HG02884 (cell line): ENCODE results near the gene TSPO2.

Experiments used
- ATAC-seq: cut with Tn5 transposase; IDR thresholded peaks from one replicate; pipeline ENCODE4 v1.9.1; 2021; ENCODE audit warnings: mild to moderate bottlenecking, moderate library complexity; ENCODE audit not compliant: unreplicated experiment

TSPO2 gene

DNA sequence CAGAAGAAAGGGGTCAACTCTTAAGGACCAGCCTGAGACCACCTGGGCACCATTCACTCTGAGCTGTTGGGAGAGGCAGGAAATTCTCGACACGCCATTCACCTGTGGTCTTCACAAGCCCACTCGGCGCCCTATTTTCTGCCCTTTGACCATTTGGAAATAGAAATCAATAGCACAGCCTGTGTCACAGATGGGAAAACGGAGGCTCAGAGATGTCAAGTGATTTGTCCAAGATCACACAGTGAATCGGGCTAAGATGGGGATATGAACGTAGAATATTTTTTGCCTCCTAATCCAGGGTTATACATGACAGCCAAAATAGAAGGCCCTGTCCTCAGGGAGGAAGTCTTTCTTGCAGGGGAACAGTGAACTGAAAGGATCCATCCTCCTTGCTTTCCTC lies 7.7 kb downstream of the TSPO2 start:
- no peak for ATAC-seq

DNA sequence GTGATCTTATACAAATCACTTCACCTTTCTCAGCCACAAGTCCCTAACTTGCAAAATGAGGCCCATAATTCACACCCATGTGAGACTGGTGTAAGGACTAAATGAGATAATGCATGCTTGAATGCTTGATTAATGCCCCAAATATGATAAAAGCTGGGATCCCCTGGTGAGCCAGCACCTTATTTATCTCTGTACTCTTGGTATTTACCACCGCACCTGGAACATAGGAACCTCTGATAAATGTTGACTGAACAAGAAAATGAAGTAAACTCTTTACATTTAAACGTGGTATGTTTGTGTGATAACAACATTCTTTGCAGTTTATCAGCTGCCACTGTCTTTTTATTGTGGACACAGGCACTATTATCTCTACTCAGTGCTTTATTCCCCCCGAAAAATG lies 8.3 kb downstream of the TSPO2 start:
- no peak for ATAC-seq

DNA sequence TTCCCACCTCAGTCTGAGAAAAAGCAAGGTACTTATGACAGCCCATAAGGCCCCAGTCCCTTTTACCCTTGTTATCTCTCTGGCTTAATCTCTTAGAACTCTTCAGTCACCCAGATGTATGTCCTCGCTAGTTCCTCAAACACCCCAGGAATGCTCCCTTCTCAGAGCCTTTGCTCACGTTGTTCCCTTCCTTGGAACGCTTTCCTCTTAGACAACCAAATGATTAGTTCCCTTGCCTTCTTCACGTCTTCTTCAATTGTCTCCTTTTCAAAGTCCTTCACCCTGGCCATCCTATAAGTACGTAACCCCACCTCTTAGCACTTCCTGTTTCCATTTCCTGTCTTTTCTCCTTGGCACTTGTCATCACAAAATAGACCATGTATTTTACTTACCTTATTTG lies 9.6 kb downstream of the TSPO2 start:
- ATAC-seq, result no peak

DNA sequence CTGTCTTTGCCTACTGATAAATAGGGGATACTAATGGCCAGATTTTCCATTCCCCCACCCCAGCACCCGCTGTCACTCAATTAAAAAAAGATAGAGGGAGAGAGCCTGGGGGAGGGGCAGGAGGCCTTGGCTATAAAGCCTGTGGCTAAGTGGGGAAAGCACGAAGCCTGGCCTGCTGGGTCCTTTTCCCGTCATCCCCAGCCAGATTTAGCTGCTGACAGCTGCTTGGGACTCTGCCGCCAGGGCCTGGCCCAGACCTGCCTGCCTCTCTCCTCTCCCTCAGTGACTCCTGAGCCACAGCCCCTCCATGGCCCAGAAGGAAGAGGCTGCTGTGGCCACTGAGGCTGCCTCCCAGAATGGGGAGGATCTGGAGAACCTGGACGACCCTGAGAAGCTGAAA lies 10.8 kb downstream of the TSPO2 start, which contains the start of gene APOBEC2:
Gene APOBEC2, plus strand, starts transcription at position 162 of the 400 bp plus-strand sequence. Its CDS starts 146 bp downstream, at position 308.
- no peak for ATAC-seq

DNA sequence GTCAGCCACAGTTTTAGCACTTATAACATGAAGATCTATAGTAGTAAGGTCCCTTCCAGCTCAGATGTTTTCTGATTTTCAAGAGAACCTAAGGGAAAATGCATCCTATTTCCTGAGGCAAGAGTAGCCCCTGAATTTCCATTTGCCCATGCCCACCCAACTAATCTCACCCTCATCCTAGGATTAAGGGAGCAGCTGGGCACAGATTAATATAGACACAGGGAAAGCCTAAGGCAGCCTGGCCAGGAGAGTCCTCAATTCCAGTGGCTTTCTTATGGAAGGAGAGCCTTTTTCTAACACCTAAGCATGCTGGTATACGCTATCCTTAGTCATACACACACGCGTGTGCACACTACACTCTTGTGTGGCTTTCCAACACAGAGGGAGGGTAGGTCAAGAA lies 12.2 kb downstream of the TSPO2 start:
- no peak for ATAC-seq

DNA sequence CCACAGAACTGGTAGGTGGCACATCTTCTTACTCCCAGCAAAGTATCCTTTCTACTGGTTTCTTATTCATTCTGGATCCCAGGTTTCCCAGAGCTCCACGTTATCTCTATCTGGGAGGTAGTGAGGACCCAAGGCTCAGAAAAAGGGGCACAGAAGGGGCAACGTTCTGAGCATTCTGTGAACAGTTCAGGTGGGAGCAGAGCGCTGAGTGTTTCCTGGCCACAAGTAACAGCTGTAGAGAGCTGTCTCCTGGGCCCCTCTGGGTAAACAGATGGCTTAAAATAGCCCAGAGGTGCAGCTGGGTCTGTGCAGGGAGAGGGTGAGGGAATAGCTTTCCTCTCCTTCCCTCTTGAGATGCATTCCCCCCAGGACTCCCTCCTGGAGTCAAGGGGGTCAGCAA lies 12.9 kb downstream of the TSPO2 start:
- ATAC-seq, result no peak

DNA sequence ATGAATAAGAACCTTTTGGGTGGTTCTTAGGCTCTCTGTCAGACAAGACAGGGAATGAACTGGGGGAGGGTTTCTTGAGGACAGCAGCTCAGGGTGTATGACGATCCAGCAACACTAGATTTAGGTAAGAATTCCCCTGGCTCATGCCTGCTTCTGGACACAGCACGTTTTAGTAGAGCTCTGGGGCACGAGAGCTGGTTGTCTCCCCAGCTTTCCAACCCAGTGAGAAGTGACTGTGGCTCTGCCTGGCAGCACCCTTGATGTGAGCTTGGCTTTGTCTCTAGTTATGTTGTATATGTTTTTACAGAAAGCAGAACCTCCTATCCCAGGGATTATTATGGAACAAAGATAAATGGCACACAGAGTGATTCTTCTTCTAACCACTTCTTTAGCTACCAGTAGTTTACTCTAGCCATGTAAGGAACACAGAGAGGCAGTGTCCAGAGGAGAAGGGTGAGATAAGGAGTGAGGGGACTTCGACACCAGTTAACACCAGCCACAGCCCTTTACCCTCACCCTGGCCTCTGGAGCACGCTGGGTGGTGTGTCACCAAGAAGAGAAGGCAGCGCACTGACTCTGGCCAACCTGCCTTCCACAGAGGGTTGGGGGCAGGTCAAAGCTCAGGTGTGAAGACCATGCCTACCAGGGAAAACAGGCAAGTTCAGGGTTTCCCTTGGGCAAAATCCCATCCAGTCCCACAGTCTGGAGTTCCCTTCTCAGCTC lies 14.7 kb downstream of the TSPO2 start:
- ATAC-seq, result no peak

DNA sequence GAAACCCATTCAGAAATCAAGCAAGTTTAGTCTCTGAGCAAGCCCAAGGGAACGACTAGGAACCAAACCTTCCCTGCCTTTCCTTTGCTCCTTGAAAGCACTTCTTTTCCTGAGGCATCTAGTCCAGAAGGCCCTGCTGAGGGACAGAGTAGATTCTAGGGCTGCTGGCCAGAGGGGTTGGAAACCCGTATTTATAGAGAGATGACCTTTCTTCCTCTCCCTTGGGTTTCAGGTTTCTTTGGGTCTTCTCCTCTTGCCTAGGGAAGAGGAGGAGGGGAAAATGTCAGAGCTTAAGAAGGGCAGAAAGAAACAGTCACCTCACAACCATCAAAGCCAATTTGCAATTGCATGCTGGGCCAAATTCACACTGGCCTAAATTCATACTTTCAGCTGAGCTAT lies 16.5 kb downstream of the TSPO2 start:
- ATAC-seq, result no peak

DNA sequence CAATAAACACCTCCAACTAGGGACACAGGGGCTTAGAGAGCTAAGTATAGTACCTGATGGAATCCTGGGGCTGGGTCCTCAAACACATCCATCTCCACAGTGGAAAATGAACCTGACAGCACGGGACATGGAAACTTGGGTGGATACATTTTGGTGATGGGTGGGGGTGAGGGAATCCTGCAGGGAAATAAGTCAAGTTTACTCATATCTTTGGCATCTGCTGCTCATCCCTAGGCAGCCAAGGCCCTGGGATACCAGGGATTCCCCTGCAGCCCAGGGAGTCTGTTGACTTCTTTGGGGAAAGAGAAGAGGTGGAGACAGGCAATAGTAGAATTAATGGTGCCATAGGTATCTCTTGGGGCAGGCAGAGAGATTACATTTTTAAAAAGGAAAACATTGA lies 17.3 kb downstream of the TSPO2 start:
- no peak for ATAC-seq

DNA sequence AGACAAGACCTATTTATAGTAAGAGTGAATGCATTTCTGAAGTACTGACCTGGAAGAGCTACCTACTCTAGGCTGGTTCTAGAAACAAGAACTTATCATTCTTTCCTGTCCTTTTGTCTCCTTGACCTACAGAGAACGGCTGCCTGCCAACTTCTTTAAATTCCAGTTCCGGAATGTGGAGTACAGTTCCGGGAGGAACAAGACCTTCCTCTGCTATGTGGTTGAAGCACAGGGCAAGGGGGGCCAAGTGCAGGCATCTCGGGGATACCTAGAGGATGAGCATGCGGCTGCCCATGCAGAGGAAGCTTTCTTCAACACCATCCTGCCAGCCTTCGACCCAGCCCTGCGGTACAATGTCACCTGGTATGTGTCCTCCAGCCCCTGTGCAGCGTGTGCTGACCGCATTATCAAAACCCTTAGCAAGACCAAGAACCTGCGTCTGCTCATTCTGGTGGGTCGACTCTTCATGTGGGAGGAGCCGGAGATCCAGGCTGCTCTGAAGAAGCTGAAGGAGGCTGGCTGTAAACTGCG lies 19.0 kb downstream of the TSPO2 start:
- no peak for ATAC-seq

DNA sequence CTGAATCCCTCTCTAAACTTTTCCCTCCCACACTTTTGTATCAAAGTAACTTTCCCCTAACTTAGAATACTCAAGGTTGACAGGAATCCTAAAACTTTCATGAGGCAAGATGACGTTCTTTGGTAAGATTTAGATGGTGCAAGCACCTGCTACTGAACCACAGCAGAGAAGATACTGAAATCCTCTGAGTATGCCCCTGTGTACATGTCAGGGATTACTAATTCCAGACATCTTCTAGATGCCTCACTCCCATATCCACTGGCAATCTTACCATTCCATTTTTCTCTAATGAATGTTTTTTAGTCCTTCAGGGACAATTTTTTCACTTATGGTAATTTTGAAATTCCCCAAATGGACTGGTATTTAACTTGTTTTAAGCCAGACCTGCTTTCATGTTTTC lies 19.8 kb downstream of the TSPO2 start:
- no peak for ATAC-seq

DNA sequence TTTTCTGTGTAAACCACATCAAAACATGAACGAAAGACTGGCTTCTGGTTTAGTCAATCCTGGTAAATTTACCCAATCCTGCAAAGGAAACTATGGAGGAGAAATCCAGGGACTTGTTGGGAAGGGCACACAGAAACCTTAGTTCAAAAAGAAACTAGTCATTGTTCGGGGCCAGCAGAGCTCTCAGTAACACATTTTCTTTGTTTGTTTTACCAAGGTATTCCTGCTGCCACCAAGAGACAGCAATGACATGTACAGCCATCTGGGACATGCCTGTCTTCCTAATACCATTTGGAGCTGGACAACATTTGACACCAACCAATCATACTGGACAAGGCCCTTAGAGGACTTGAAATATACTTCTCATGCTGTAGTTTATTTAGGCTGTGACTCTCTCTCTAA lies 21.6 kb downstream of the TSPO2 start:
- no peak for ATAC-seq

DNA sequence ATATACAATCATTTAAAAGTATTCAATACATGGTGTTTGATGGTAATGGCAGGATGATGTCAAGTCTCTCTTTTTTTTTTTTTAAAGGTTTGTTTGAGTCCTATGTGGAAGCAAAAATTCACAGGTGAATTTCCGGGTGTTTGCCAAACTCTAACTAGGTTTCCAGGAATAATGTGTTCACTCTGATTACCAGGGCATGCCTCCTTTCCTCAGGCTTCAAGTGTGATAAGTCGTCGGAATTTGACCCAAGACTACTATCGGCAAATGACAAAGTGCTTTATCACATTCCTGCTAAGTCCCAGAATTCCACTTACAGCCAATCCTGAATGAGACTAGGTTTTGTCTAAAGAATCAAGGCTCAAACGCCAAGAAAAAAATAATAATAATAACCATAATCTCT lies 22.6 kb downstream of the TSPO2 start:
- ATAC-seq, result no peak

DNA sequence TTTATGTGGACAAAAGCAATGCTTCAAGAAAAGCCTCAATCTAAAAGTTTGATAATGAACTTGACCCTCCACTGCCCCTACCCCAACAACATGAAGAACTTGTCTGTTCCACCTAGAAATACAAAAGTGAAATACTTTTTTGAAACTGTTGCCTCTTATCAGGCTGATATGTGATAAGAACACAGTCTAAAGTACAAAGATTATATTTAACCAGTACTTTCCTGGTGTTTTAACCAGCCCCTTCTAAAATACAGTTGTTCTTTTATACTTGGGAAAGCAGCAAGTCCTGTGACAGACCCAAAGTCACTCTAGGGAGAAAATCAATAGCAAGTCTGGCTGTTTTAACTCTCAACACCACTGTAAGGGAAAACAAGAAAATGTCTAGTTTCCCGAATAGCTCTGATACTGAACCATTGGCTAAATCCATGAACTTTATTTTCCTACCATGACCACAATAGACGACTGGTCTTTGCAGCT lies 23.3 kb downstream of the TSPO2 start:
- ATAC-seq, result no peak

DNA sequence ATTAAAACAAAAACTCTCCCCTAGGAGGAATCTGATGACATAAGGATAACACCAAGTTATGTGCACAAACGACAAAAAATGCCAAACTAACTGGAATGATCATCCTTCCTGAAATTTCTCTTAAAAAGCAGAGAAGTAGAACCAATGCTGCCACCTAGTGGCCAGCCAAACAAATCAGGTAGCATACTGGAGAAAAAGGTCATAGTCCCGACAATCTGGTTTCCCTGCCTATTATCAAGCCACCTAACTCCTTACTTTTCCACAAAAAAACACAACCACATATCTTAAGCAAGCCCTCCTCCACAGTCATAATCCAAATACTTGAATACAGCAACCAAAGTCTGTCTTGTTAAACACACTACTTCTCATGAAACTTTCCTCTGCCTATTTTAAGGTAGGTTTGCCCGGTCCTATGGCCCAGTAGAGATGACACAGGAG lies 24.6 kb downstream of the TSPO2 start:
- no peak for ATAC-seq

DNA sequence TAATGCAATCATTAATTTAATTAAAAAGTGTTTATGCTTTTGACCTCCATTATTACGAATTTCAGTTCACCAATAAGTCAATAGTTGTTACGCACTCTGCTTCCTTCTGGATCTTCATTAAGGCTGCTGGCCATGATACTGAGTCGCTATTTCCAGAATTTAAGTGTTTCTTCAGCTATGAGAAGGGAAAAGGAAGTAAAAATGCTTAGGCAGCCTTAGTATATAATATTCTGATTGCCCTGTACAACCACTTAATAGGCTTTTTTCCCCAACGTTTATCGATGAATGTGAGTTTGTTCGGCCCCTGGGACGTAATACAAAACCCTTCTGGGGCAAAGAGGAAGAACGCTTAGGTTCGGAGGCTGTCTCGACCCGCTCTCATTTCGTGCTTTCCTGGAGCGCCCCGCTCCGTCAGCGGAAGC lies 29.2 kb downstream of the TSPO2 start:
- peak; percentile 21 for ATAC-seq

DNA sequence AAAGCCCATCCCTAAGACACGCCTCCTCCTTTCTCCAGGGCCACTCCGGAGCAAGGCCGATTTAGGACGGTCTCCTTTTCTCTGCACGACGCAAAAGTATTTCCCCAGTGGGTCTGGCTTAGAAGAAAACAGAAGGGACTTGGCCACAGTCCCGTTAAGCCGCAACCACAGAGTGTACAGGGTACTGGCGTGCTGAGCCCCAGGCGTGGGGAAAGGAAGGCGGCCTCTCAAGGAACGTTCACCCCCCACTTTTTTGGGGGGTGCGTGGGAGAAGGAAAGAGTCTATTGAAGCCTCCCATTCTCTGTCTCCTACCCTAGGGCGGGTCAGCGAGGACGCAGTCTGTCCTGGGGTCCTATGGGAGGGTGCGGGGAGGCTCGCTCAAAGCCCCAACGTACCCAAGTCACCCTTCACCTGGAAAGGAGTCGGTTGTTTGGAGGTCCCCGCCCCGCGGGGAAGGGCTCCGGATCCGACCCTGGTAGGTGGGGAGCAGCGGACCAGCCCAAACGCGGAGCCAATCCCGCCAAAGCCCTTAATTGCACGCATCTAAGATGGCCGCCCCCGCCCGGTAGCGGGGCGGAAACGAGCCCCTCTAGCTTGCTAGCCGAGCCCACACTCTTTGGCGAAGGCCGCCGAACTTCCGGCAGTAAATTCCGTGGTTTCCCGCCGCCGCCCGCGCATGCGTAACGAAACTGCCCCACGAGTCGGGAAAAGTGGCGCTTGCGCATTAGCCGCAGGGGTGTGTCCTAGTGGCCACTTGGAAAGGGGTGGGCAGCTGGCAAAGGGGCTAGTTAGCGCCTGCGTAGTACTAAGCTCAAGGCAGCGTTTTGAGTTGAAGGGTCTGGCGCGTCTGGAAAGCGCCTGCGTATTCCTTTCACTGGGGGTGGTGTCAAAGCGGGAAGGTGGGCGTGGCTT lies 29.9 kb downstream of the TSPO2 start, which contains the start of gene OARD1:
Gene OARD1, minus strand, starts transcription at position 434 of the 913 bp plus-strand sequence. CDS start 722 bp downstream, outside the sequence.
- peak; percentile 67 for ATAC-seq

DNA sequence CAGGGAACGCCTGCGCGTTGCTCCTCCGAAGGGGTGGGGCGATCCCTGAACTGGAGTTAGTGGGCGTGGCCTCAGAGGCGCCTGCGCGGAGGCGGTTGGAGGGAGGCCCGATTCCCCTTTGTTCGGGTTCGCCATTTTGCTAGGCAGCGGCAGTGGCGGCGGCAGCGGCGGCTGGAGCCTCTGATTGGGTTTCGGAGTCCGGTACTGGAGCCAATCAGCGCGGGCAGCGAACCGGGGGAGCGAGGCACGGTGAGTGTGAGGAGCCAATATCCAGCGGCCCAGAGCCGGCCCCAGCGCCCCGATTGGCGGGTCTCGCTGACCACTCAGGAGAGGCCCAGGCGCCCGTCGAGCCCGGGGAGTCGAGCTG lies 30.6 kb downstream of the TSPO2 start, which contains the start of gene NFYA:
Gene NFYA, plus strand, starts transcription at position 139 of the 367 bp plus-strand sequence. CDS start 6,116 bp downstream, outside the sequence.
- ATAC-seq, result peak; percentile 52

DNA sequence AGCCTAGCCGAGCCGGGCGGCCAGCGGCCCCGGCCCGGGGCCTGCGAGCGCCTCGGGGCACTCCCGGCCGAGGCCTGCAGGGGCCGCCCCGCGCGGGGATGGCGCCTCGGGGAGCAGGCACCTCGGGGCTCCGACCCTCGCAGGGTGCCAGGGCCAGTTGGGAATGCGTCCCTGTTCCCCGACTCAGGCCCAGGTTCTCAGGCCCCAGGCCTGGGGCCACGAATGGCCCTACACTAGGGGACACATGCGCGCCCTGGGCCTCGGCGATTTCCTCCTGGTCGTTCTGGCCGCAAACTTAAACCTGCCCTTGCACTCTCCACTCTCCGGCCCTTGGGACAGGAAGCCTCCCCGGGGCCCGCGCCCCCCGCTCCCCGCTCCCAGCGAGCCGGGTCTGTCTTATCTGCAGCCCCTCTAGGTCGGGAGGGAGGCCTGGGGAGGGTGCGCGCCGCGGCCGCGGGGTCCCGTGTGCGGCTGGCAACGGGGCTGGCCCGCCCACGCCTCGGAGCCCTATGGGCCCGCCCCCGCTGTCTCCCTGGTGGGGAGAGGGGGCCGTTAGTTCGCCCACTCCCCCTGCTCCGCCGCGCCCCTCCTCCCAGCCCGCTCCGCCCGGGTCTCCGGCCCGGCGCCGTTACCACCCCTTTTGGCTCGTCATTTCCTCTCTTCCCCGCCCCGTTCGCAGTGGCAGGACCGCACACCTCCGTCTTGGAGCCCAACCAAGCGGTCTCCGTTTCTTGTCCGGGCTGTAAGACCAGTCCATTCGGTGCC lies 31.1 kb downstream of the TSPO2 start:
- ATAC-seq, result peak; percentile 24

DNA sequence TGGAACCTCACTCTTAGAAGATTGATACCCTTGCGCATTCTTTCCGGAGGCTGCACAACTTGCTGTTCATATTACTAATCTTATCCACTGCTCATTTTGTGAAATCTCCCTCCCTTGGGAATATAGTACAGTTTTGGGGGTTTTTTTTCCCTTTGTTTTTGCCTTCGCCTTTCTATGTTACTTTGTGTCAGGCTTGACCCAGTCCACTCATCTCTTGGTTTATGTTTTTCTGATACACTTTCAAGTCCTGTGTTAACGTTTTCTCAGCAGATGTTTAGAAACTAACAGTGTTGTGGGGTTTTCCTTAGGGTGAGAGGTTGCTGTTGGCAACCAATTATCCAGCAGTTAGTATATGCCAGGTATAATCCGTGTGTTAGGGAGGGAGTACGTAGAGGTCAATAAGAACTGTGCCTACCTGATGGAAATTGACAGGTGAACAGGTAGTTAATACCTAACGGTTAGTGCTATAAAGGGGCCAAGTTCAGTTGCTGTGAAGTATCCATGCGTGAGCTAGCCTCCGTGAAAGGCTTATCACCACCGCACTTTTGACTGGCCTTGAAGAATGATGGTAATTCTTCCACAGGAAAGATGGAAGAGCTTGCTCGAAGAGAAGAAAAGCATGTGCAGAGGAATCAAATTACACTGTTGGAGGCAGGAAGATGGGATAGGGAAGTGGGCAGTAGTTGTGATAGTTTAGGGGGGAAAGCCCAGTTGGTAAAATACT lies 31.9 kb downstream of the TSPO2 start:
- ATAC-seq, result no peak
